Thyroid gland (tissue), 4 donors: ENCODE measurements around the gene RGL3. TPM values are rescaled to one million over a fixed set of nuclear protein-coding genes. Genes with fewer than 3 reads are reported as not detected.

Experiments used
- DNase-seq, 2 donors: peaks; one replicate each; pipeline ENCODE4 v3.0.0-alpha.2; 2019
- H3K27ac ChIP-seq, 3 donors: fragments of 200-600 bp; sonication (generic); 1 replicate in 2 of 3; 2 replicates in 1 of 3; pipeline ENCODE4 v1.5.1; 2016 to 2019; ENCODE audit warnings: mild to moderate bottlenecking in 1 of 3, moderate library complexity in 1 of 3
- H3K27me3 ChIP-seq: fragments of 200-600 bp; sonication (generic); one replicate; pipeline ENCODE4 v1.5.1; 2019
- H3K36me3 ChIP-seq, 2 donors: fragments of 200-600 bp; sonication (generic); one replicate each; pipeline ENCODE4 v1.5.1; 2016 to 2019
- H3K4me1 ChIP-seq, 2 donors: fragments of 200-600 bp; sonication (generic); one replicate each; pipeline ENCODE4 v1.5.1; 2017 to 2019
- H3K4me3 ChIP-seq, 3 donors: fragments of 200-600 bp; sonication (generic); replicated peaks in 1 of 3; 1 replicate in 2 of 3; 2 replicates in 1 of 3; pipeline ENCODE4 v1.5.1; 2016; ENCODE audit warnings: mild to moderate bottlenecking in 1 of 3
- H3K9me3 ChIP-seq: fragments of 200-600 bp; sonication (generic); one replicate; pipeline ENCODE4 v1.5.1; 2017
- POLR2A ChIP-seq, 2 donors: fragments of 450-650 bp; IDR thresholded peaks; one replicate each; pipeline ENCODE4 v1.6.1; 2017; ENCODE audit warnings: antibody characterized with exemption in 2 of 2, mild to moderate bottlenecking in 2 of 2, moderate library complexity in 1 of 2
- WGBS, 2 donors: methylation state at CpG; one replicate each; pipeline ENCODE4 v1.1.5; 2017; 5-methylcytosine and 5-hydroxymethylcytosine counted together
- intact Hi-C: fragments of 100-400 bp; cut with DNase I; formaldehyde crosslinking; loops from one replicate; pipeline ENCODE4 v1.15.1; 2023
- total RNA-seq, 4 donors: library from RNA; depleted of rRNA; stranded (reverse); fragments of >200 nt; gene quantifications; one replicate each; pipeline ENCODE4 v1.2.3, GENCODE V29; 2016
- TF ChIP-seq, protein P1 (sequence below), 6 experiments: fragments of 200-600 bp in 3 of 6; fragments of 450-650 bp in 3 of 6; sonication (generic) in 3 of 6; IDR thresholded peaks; one replicate each; pipeline ENCODE4 v1.5.1; 2016 to 2019; ENCODE audit warnings: antibody characterized with exemption in 6 of 6, mild to moderate bottlenecking in 2 of 6, inconsistent platforms in 1 of 6, moderate library complexity in 1 of 6

RGL3 gene
- total RNA-seq, 4 donors from 2014 or later = 63.4 to 136 (median 101) TPM

DNA sequence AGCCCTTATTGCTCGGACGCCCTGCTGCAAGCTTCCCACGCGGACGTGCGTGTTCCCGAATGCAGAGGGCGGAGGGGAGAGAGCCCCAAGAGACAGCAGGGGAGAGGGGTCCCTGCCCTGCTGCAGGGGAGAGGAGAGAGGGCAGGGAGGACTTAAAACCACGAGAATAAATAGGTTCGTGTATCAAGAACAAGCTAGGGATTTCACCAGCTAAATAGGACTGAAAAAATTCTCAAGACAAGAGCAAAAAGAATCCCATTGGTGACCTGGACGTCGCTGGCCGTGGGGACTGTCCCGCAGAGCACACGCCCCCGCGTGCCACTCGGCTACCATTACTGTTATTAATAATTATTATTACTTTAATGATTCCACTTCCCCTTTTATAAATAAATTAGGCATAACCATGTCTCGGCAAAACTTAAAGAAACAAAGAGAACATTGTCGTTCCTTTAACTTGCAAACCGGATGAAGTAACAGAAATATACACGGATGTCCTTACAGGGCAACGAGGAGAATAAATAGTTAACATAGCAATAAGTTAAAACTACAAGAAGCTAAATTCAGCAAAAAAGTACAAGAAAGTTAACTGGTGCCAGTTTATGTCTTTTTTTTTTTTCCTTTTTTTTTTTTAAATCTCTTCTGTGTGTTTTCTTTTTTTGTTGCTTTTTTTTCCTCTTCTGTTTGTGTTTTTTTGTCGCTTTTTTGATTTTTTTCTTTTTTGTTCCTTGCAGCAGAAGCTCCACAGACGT lies 32.9 kb upstream of the RGL3 start:
- 38 to 44% methylated on average over 24 to 25 of the region's 25 CpGs for WGBS, 2 donors
- no peak overlapping the region for H3K4me3 ChIP-seq

DNA sequence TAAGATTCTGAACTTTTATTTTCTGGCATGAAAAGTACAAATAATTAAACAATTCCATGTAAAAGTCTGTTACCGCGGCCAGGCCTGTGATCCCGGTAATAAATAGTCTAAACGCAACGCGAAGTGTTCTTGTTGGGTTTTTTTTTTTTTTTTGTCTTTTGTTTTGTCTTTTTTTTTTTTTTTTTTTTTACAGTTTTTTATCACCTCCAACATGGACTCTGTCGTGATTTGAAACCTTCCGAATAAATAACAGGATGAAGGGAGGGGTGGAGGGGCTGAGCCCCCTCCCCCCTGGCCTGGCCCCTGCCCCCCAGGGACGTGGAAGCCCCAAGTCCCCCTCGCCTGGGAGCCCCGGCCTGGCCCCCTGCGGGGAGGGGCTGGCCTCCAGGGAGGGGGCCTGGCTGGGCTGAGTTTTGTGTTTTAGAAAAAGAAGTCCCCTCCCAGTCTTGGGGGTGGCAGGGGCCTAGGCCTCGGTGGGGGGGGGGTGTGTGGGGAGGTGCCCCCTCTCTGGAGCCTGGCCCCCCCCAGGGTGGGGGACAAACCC lies 32.3 kb upstream of the RGL3 start:
- Histone ChIP-seq H3K27me3 (no peaks in the 10 kb centered on the region), H3K4me1 (no peaks in the 10 kb centered on the region), H3K27ac (no peak overlapping the region), H3K4me3 (no peak overlapping the region), H3K36me3 (peaks cover 31% of the 10 kb centered on the region in 2 donors), H3K9me3 (no peaks in the 10 kb centered on the region)
- DNase-seq = no peak
- WGBS, 2 donors = 52 to 68% methylated on average over 11 to 12 of the region's 13 CpGs
- intact Hi-C loops = no loop called here
- TF ChIP-seq, protein P1, sequence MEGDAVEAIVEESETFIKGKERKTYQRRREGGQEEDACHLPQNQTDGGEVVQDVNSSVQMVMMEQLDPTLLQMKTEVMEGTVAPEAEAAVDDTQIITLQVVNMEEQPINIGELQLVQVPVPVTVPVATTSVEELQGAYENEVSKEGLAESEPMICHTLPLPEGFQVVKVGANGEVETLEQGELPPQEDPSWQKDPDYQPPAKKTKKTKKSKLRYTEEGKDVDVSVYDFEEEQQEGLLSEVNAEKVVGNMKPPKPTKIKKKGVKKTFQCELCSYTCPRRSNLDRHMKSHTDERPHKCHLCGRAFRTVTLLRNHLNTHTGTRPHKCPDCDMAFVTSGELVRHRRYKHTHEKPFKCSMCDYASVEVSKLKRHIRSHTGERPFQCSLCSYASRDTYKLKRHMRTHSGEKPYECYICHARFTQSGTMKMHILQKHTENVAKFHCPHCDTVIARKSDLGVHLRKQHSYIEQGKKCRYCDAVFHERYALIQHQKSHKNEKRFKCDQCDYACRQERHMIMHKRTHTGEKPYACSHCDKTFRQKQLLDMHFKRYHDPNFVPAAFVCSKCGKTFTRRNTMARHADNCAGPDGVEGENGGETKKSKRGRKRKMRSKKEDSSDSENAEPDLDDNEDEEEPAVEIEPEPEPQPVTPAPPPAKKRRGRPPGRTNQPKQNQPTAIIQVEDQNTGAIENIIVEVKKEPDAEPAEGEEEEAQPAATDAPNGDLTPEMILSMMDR (IDR thresholded peaks at IDR 0.05) = no peak
- TF ChIP-seq POLR2A (IDR thresholded peaks at IDR 0.05) = no peak

More for the DNA sequence above, 32.9 kb upstream of the RGL3 start:
- no peak overlapping the region for H3K27ac ChIP-seq
- H3K9me3 ChIP-seq = no peaks in the 10 kb centered on the region
- H3K4me1 ChIP-seq = no peaks in the 10 kb centered on the region
- peaks cover 28% of the 10 kb centered on the region in 2 donors for H3K36me3 ChIP-seq
- no peaks in the 10 kb centered on the region for H3K27me3 ChIP-seq
- TF ChIP-seq POLR2A (IDR thresholded peaks at IDR 0.05) = no peak
- TF ChIP-seq, protein P1 (IDR thresholded peaks at IDR 0.05) = no peak
- no peak for DNase-seq
- intact Hi-C loops = no loop called here

DNA sequence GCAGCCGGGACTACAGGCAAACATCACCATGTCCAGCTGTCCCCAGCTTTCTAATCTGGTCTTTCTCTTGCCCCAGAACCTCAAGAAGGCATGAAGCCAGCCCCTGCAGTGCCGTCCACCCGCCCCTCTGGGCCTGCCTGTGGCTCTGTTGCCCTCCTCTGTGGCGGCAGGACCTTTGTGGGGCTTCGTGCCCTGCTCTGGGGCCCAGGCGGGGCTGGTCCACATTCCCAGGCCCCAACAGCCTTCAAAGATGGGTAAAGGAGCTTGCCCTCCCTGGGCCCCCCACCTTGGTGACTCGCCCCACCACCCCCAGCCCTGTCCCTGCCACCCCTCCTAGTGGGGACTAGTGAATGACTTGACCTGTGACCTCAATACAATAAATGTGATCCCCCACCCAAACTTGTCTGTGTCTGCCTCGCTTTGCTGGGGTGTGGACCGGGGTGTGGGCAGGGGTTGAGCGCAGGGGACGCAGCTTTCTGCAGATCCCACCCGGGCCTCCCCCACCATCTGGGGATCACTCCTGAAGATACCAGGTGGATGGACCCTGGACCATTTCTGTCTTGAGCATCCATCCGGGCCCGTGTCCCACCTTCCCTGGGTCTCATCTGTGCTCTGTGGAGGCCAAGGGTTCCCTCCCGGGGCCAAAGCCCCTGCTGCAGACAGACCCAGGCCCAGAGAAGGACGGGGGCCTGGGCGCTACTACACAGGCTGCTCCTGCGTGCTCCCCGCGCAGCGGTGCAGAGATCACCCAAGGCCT lies 31.6 kb upstream of the RGL3 start:
- Histone ChIP-seq H3K4me1 (no peaks in the 10 kb centered on the region), H3K27ac (no peak overlapping the region), H3K36me3 (peaks cover 31 to 38% of the 10 kb centered on the region in 2 donors), H3K4me3 (no peak overlapping the region), H3K9me3 (no peaks in the 10 kb centered on the region), H3K27me3 (no peaks in the 10 kb centered on the region)
- intact Hi-C loops = no loop called here
- no peak for DNase-seq
- no peak for TF ChIP-seq POLR2A (IDR thresholded peaks at IDR 0.05)
- WGBS, 2 donors = 90 to 94% methylated on average over 18 to 21 of the region's 21 CpGs

DNA sequence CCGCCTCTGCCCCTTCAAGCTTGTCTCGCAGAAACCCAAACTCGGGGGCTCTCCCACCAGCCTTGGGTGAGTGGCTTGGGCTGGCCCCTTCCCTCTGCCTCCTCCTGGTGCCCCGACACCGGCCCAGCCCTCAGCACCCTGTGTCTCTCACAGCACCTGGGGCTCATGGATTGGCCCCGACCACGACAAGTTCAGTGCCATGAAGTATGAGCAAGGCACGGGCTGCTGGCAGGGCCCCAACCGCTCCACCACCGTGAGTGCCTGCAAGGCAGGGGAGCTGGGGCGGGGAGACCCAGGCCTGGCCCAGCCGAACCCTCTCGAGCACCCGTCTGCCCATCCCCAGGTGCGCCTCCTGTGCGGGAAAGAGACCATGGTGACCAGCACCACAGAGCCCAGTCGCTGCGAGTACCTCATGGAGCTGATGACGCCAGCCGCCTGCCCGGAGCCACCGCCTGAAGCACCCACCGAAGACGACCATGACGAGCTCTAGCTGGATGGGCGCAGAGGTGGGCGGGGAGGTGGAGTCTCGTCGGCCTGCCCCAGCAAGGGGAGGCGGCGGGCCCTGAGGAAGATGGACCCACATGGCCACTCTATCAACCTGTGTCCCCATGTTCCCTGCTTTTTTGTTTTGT lies 29.9 kb upstream of the RGL3 start:
- no peak overlapping the region for H3K27ac ChIP-seq
- 96 to 97% methylated on average over 7 to 21 of the region's 31 CpGs for WGBS, 2 donors
- H3K27me3 ChIP-seq = no peaks in the 10 kb centered on the region
- no peaks in the 10 kb centered on the region for H3K9me3 ChIP-seq
- TF ChIP-seq, protein P1 (IDR thresholded peaks at IDR 0.05) = no peak
- TF ChIP-seq POLR2A (IDR thresholded peaks at IDR 0.05) = no peak
- no peak overlapping the region for H3K4me3 ChIP-seq
- intact Hi-C loops = no loop called here
- DNase-seq = no peak
- peaks cover 47 to 53% of the 10 kb centered on the region in 2 donors for H3K36me3 ChIP-seq
- H3K4me1 ChIP-seq = no peaks in the 10 kb centered on the region

DNA sequence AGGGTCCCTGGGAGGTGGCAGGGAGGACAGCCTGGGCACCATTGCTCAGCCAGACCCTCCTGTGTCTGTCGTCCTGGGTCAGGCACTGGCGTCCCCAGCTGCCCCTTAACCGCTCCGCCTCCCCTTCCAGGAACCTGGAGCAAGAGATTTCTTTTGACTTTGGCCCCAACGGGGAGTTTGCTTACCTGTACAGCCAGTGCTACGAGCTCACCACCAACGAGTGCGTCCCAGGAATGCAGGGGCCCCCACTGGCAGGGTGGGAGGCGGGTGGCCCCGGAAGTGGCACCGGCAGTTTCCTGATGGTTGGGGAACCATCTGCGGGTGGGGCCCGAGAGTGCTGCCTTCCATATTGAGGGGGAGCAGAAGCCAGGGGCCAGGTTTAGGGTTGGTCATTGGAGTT lies 29.3 kb upstream of the RGL3 start:
- Histone ChIP-seq H3K4me1 (no peaks in the 10 kb centered on the region), H3K9me3 (no peaks in the 10 kb centered on the region), H3K27ac (no peak overlapping the region), H3K36me3 (peaks cover 47 to 59% of the 10 kb centered on the region in 2 donors), H3K27me3 (no peaks in the 10 kb centered on the region), H3K4me3 (no peak overlapping the region)
- intact Hi-C loops = no loop called here
- 91% methylated on average over 10 to 12 of the region's 13 CpGs for WGBS, 2 donors
- TF ChIP-seq, protein P1 (IDR thresholded peaks at IDR 0.05) = no peak
- TF ChIP-seq POLR2A (IDR thresholded peaks at IDR 0.05) = no peak
- DNase-seq = no peak
